ENCODE measurements around the gene SIGLEC6. TPM values are rescaled to one million over a fixed set of nuclear protein-coding genes. Genes with fewer than 3 reads are reported as not detected.
A peak's percentile ranks its signal among the peaks of the same experiment; 100 is the strongest.

Gene SIGLEC6
- total RNA-seq, 1 experiment from 2014 or later: not detected

DNA sequence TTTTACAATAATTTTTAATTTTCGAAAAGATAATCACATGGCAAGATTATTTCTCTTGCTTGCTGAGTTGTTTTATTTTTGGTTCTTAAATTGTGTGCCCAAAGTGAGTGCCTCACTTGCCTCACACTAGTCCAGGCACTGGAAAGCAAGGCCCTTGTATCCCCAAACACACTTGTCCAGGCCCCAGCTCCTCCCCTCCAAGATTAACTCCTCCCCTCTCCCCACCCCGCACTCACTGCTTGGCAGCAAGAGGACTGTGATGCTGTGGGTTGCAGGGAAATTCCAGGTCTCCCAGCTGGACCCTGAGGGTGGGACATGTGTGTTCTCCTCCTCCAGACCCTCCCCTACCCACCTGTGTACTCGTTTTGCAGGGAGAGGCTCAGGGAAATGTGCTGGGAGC lies 33.8 kb downstream of the SIGLEC6 start:
- TF ChIP-seq SP1 (IDR thresholded peaks at IDR 0.05; ENCODE audit: low read depth): no peak
- Histone ChIP-seq H3K27me3 (ENCODE audit: insufficient read depth, low read length) (peaks cover 20% of the 10 kb centered on the region; the same call in 1 of the 2 replicates), H3K4me1 (ENCODE audit: control insufficient read depth in 1 of 2, insufficient read depth in 2 of 2, low read length in 2 of 2) (no peaks in the 10 kb centered on the region), H3K4me2 (ENCODE audit: low read length) (no peak overlapping the region), H4K20me1 (ENCODE audit: insufficient read depth) (no peaks in the 10 kb centered on the region), H3K27ac (ENCODE audit: low read depth, low read length) (no peak overlapping the region), H2AFZ (ENCODE audit: low read depth, low read length, poor library complexity, severe bottlenecking) (no peak overlapping the region), H3K9ac (ENCODE audit: low read length) (no peak overlapping the region), H3K9me3 (ENCODE audit: control insufficient read depth in 1 of 2, insufficient read depth in 1 of 2, low read depth in 1 of 2, low read length in 2 of 2) (no peaks in the 10 kb centered on the region), H3K4me3 (replicated peaks in 1 of 2; ENCODE audit: low read depth in 1 of 2, low read length in 2 of 2) (no peak overlapping the region), H3K36me3 (ENCODE audit: control insufficient read depth in 1 of 2, insufficient read depth in 2 of 2, low read length in 2 of 2) (no peaks in the 10 kb centered on the region), H3K79me2 (ENCODE audit: insufficient read depth, low read length) (no peaks in the 10 kb centered on the region), H3K9me2 (ENCODE audit: insufficient read depth) (no peaks in the 10 kb centered on the region)
- ChIA-PET RAD21 (ENCODE audit: low non-redundant PET in 1 of 2, low total read pairs in 2 of 2, uncharacterized antibody in 2 of 2, unreplicated experiment in 2 of 2) (no interaction called here), POLR2A (no interaction called here), CTCF (no interaction called here)
- no TSS peak for BruUV-seq (replicated peaks)
- no peak for DNase-seq (ENCODE audit: low read depth, low spot score)
- intact Hi-C loops (cut with micrococcal nuclease): no loop called here
- ATAC-seq: peak; percentile 58; the same call in 1 of the 2 replicates

DNA sequence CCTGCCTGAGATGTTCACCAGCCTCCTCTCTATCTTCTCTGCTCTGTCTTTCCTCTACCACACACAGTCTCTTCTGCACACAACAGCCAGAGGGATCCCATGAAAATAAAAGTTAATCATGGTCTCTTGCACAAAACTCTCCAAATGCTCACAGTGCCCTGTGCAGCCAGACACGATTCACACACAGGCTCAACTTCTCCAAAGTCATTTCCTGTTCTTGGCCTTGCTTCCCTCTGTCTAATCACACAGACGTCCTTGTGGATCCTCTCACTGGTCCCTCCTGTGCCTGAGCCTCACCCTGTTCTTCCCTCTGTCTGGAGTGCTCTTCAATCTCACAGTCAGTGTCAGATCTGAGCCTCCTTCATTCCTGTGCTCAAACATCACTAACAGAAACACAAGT lies 37.7 kb downstream of the SIGLEC6 start:
- ChIA-PET RAD21 (ENCODE audit: low non-redundant PET in 1 of 2, low total read pairs in 2 of 2, uncharacterized antibody in 2 of 2, unreplicated experiment in 2 of 2) (no interaction called here), POLR2A (no interaction called here), CTCF (no interaction called here)
- no peaks in the 10 kb centered on the region for H3K79me2 ChIP-seq (ENCODE audit: insufficient read depth, low read length)
- DNase-seq (ENCODE audit: low read depth, low spot score) (no peak), ATAC-seq (no peak)
- H3K9me3 ChIP-seq (ENCODE audit: control insufficient read depth in 1 of 2, insufficient read depth in 1 of 2, low read depth in 1 of 2, low read length in 2 of 2): no peaks in the 10 kb centered on the region
- no peak overlapping the region for H2AFZ ChIP-seq (ENCODE audit: low read depth, low read length, poor library complexity, severe bottlenecking)
- H3K4me3 ChIP-seq (replicated peaks in 1 of 2; ENCODE audit: low read depth in 1 of 2, low read length in 2 of 2): no peak overlapping the region
- H4K20me1 ChIP-seq (ENCODE audit: insufficient read depth): no peaks in the 10 kb centered on the region
- BruUV-seq (replicated peaks): no TSS peak
- H3K9me2 ChIP-seq (ENCODE audit: insufficient read depth): no peaks in the 10 kb centered on the region
- H3K27ac ChIP-seq (ENCODE audit: low read depth, low read length): no peak overlapping the region
- no peaks in the 10 kb centered on the region for H3K36me3 ChIP-seq (ENCODE audit: control insufficient read depth in 1 of 2, insufficient read depth in 2 of 2, low read length in 2 of 2)
- H3K9ac ChIP-seq (ENCODE audit: low read length): no peak overlapping the region
- TF ChIP-seq ELF1 (IDR thresholded peaks at IDR 0.05; ENCODE audit: borderline replicate concordance, low read depth) (no peak), POLR2AphosphoS5 (IDR thresholded peaks at IDR 0.05; ENCODE audit: low read depth, low read length) (no peak), CBX3 (IDR thresholded peaks at IDR 0.05; ENCODE audit: low read depth) (no peak), YY1 (IDR thresholded peaks at IDR 0.05; ENCODE audit: extremely low read depth, insufficient replicate concordance, low read depth, low read length) (no peak), ZNF274 (IDR thresholded peaks at IDR 0.05; ENCODE audit: low read depth, low read length) (no peak), TCF7L2 (IDR thresholded peaks at IDR 0.05; ENCODE audit: borderline replicate concordance, extremely low read depth, insufficient read depth, insufficient read length) (no peak), SP1 (IDR thresholded peaks at IDR 0.05; ENCODE audit: low read depth) (no peak), CEBPB (IDR thresholded peaks at IDR 0.05; ENCODE audit: low read depth) (no peak), SRF (IDR thresholded peaks at IDR 0.05; ENCODE audit: low read depth) (no peak), EZH2 (IDR thresholded peaks at IDR 0.05) (no peak), ZFX (IDR thresholded peaks at IDR 0.05) (no peak)
- TF ChIP-seq, protein P1, sequence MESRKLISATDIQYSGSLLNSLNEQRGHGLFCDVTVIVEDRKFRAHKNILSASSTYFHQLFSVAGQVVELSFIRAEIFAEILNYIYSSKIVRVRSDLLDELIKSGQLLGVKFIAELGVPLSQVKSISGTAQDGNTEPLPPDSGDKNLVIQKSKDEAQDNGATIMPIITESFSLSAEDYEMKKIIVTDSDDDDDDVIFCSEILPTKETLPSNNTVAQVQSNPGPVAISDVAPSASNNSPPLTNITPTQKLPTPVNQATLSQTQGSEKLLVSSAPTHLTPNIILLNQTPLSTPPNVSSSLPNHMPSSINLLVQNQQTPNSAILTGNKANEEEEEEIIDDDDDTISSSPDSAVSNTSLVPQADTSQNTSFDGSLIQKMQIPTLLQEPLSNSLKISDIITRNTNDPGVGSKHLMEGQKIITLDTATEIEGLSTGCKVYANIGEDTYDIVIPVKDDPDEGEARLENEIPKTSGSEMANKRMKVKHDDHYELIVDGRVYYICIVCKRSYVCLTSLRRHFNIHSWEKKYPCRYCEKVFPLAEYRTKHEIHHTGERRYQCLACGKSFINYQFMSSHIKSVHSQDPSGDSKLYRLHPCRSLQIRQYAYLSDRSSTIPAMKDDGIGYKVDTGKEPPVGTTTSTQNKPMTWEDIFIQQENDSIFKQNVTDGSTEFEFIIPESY (IDR thresholded peaks at IDR 0.05; ENCODE audit: extremely low read depth, insufficient replicate concordance, low read length): no peak
- TF ChIP-seq, protein P2, sequence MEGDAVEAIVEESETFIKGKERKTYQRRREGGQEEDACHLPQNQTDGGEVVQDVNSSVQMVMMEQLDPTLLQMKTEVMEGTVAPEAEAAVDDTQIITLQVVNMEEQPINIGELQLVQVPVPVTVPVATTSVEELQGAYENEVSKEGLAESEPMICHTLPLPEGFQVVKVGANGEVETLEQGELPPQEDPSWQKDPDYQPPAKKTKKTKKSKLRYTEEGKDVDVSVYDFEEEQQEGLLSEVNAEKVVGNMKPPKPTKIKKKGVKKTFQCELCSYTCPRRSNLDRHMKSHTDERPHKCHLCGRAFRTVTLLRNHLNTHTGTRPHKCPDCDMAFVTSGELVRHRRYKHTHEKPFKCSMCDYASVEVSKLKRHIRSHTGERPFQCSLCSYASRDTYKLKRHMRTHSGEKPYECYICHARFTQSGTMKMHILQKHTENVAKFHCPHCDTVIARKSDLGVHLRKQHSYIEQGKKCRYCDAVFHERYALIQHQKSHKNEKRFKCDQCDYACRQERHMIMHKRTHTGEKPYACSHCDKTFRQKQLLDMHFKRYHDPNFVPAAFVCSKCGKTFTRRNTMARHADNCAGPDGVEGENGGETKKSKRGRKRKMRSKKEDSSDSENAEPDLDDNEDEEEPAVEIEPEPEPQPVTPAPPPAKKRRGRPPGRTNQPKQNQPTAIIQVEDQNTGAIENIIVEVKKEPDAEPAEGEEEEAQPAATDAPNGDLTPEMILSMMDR (IDR thresholded peaks at IDR 0.05 in 2 of 3, conservative IDR thresholded peaks at IDR 0.05 in 1 of 3; ENCODE audit: borderline replicate concordance in 1 of 3, insufficient read depth in 1 of 3, low read depth in 2 of 3, low read length in 2 of 3): no peak
- TF ChIP-seq, protein P3, sequence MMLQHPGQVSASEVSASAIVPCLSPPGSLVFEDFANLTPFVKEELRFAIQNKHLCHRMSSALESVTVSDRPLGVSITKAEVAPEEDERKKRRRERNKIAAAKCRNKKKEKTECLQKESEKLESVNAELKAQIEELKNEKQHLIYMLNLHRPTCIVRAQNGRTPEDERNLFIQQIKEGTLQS (IDR thresholded peaks at IDR 0.05): no peak
- TF ChIP-seq, protein P4, sequence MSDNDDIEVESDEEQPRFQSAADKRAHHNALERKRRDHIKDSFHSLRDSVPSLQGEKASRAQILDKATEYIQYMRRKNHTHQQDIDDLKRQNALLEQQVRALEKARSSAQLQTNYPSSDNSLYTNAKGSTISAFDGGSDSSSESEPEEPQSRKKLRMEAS (IDR thresholded peaks at IDR 0.05): no peak
- no peak overlapping the region for H3K4me2 ChIP-seq (ENCODE audit: low read length)
- intact Hi-C loops (cut with micrococcal nuclease): no loop called here
- H3K27me3 ChIP-seq (ENCODE audit: insufficient read depth, low read length): peaks cover 15% of the 10 kb centered on the region; the same call in 1 of the 2 replicates
- H3K4me1 ChIP-seq (ENCODE audit: control insufficient read depth in 1 of 2, insufficient read depth in 2 of 2, low read length in 2 of 2): no peaks in the 10 kb centered on the region; a peak in 1 of 4 replicates

Data from HCT116 (cell line).